ENCODE data around the gene OPTC. TPM values are rescaled to one million over a fixed set of nuclear protein-coding genes. Genes with fewer than 3 reads are reported as not detected.
"Not testable (repeated sequence)": the region's sequence is repeated elsewhere in the genome, so short reads cannot be mapped to it uniquely, and the experiment has no call there.

The OPTC gene
- total RNA-seq, 2 donors from 2014 or later = not detected

GRCh38 chr1:203507759-203508158 lies 13.8 kb downstream of the OPTC start:
- DNase-seq (ENCODE audit: low spot score) = no peak
- intact Hi-C loops (cut with DNase I) = loop anchor here (5.0 to 10.0 kb wide), 4 partner anchors 50 to 195 kb away; partner anchors contain the start of gene ATP2B4 (in 2 of the 2)

DNA sequence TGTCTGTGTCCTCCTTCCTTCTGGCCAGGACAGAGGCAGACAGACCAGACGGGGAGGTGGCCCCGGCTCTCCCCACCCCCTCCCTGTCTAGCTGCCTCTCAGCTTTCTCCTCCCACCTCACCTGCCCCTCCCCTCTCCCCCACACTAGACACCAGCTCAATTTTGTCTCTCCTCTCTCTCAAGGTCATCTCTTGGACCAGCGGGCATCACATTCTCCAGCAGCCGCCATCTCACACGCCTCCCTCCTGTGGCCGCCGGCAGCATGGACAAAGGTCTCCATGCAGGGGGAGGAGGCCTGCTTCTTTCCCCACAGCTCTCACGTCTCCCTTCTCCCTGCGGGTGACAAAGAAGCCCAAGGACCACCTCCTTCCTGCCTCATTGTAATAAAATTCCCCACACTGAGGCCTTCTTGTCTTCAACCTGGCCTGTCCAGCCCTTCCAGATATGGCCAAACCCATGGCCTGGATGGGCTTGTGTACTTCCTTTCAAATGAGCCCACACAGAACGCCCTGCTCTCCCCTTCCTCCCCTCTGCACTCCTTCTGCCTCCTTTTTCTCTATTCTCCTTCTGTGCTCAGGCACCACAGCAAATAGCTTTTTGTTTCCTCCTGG lies 14.6 kb downstream of the OPTC start:
- DNase-seq (ENCODE audit: low spot score) = no peak

DNA sequence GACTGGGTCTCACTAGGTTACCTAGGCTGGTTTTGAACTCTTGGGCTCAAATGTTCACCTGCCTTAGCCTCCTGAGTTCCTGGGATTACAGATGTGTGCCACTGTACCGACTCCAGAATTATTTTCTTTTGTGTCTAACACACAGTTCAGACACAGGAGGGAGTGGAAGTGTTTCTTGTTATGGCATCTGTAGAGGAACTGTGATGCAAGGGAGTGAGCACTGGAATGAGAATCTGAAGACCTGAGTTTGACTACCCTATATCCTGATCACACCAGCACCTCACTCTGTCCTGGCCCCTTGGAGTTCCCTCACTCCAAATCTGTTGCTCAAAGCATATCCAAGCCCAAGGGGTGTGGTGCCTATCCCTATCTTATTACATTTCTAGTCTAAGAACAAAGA lies 15.2 kb downstream of the OPTC start:
- DNase-seq (ENCODE audit: low spot score) = no peak
- intact Hi-C loops (cut with DNase I) = loop anchor here (5.0 to 10.0 kb wide), 4 partner anchors 48 to 193 kb away; partner anchors contain the start of gene ATP2B4 (in 2 of the 2)

More for the DNA sequence above, 14.6 kb downstream of the OPTC start:
- intact Hi-C loops (cut with DNase I) = loop anchor here (5.0 to 10.0 kb wide), 4 partner anchors 49 to 194 kb away; partner anchors contain the start of gene ATP2B4 (in 2 of the 2)

DNA sequence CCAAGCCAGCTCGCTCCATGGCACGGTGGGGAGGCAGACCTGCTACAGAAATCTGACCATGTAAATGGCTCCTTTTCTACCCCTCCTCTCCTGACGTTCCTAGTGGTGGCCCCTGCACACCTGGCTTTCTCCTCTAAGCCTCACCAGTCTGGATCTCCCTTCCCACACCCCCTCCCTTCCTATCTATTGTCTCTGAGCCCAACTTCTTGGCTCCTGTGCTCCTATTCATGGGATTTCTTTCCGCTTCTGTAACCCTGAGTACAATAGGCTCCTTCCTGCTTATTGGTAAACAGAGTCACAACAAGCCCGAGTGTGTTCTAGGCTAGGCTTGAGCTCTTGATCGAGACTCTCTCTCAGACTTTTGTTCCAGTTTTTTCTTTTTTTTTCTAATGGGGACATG lies 17.6 kb downstream of the OPTC start:
- intact Hi-C loops (cut with DNase I) = no loop called here
- no peak for DNase-seq (ENCODE audit: low spot score)

DNA sequence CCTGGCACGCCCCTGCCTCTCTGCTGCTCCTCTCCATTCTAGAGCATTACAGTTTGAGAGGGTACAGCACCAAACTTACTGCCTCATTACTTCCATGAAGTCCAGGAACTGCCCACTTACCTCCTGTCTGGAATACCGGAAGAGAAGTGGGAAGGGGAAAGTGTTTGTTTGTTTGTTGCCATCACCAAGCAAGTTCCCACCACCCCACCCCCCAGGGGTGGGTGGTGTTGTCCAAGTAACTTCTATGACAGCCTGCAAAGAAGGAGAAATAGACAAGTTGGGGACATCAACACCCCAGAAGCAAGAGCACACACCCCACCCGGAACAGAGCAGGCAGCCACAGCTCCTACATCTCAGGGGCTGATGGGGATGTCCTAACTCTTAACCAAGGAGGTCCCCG lies 18.0 kb downstream of the OPTC start:
- intact Hi-C loops (cut with DNase I) = no loop called here
- peak; percentile 32 for DNase-seq (ENCODE audit: low spot score)

DNA sequence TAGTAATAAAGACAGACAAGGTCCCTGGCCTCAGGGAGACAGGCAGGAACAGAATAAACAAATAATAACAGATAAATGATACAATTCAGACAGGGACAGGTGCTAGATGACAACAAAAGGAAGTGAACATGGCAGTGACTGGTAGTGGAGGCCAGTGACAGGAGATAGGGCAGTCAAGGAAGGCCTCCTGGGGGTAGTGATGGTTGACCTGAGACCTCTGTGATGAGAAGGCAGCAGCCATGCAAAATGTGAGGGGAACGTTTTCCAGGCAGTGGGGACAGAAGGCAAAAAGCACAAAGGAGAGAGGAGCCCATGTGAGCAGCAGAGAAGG lies 18.5 kb downstream of the OPTC start:
- no peak for DNase-seq (ENCODE audit: low spot score)
- intact Hi-C loops (cut with DNase I) = no loop called here

GRCh38 chr1:203512848-203513584 lies 19.1 kb downstream of the OPTC start:
- intact Hi-C loops (cut with DNase I) = no loop called here
- no peak for DNase-seq (ENCODE audit: low spot score)

DNA sequence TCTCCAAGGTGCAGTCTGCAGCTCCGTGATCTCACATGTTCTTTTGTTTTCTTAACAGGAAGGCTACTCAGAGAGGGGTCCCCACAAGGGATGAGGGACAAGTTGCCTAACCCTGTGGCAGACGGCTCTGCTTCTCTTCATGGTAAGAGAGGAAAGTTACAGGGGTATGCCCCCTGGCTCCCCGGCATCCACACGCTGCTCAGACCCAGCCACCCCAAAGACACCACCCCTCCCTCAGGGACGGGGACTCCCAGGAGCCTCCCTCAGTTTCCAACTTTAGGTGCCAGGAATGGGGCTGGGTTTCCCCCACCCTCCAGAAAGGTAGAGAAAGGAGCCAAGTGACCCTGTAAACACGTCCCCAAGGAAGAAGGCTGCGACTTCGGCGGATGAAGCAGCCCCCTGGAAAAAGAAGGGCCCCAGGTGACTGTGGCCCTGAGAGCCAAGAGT lies 19.7 kb downstream of the OPTC start:
- DNase-seq (ENCODE audit: low spot score) = no peak
- intact Hi-C loops (cut with DNase I) = no loop called here

DNA sequence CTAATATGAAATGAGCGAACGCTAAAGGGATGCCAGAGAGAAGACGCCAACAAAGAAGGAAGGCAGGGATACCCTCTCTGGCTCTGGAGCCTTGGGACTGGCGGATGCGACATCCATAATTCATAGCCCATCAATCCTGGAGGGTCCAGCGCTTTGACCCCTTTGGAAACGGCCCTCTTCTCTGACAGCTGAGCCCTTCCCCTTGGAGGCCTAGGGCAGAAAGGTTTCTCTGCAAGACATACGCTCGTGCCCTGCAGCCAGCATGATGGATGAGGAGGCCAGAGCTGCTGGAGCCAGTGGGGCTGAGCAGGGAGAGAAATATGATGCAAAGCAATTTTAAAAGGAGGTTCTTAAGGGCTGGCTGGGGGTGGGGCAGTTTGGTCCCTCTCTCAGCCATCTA lies 22.2 kb downstream of the OPTC start:
- DNase-seq (ENCODE audit: low spot score) = no peak
- intact Hi-C loops (cut with DNase I) = no loop called here

- DNase-seq (ENCODE audit: low spot score) = no peak
- intact Hi-C loops (cut with DNase I) = no loop called here
Observed at GRCh38 chr1:203516906-203517305, 23.0 kb downstream of the OPTC start.

- no peak for DNase-seq (ENCODE audit: low spot score)
- intact Hi-C loops (cut with DNase I) = no loop called here
Observed at GRCh38 chr1:203517426-203518110, 23.6 kb downstream of the OPTC start.

GRCh38 chr1:203518139-203518538 lies 24.2 kb downstream of the OPTC start:
- DNase-seq (ENCODE audit: low spot score); intact Hi-C loops (cut with DNase I): not testable (repeated sequence)

GRCh38 chr1:203518541-203518940 lies 24.6 kb downstream of the OPTC start:
- intact Hi-C loops (cut with DNase I) = no loop called here
- peak; percentile 59 for DNase-seq (ENCODE audit: low spot score)

DNA sequence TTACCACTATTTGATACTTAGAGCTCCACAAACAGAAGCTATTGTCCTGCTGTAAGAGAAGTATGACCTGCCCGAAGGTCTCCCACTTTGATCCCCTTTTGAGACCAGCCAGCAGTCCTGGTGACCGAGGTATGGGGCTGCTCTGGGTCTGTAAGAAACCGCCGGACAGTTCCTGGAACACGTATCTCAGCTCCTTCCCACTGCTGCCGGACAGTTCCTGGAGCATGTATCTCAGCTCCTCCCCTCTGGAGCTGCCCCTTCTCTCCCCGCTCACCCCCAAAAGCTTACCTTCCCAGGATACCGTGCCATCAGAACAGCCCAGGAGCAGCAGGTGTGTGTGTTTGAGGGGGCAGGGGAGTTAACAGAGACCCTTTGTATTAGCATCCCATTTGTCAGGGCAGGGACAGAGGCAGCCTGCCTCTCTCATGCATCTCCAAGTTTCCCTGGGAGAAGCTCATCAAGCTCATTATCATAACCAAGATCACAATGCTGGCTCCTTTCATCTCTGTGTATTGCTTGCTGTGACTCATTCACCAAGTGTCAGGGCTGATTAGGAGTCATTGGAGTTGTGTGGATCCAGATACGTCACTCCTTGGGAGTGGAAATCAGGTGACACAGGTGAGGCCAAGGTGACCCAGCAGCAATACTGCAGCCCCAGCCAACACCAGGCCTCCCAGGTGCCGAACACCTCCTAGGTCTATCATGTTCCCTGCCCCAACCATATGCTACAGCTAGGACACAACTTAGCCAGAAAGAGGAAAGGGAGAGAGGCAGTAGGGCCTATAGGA lies 25.3 kb downstream of the OPTC start:
- peak; percentile 16 for DNase-seq (ENCODE audit: low spot score)
- intact Hi-C loops (cut with DNase I) = loop anchor here in 1 of 2 donors (1.0 kb wide), 1 partner anchor 29 kb away; no protein-coding TSS in a partner anchor

DNA sequence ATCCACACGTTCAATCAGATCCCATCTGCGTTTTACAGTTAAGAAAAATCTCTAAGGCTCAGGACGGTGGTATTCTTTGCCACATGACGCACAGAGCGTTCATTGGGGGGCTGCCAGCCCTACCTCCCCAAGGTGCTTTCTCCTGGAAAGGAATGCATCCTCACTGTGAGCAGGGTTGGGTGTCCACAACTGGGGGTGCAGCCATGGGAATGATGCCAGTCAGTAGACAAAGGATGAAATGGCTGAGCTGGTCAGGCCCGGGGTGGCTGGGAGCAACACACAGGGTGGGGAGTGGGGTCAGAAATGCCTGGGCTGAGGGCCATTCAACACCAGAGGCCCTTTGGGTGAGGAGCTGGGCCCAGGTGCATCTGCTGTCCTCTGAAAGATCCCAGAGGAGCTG lies 25.9 kb downstream of the OPTC start:
- intact Hi-C loops (cut with DNase I) = loop anchor here in 1 of 2 donors (1.0 kb wide), 1 partner anchor 28 kb away; no protein-coding TSS in a partner anchor
- DNase-seq (ENCODE audit: low spot score) = no peak

GRCh38 chr1:203520315-203520714 lies 26.4 kb downstream of the OPTC start:
- intact Hi-C loops (cut with DNase I) = no loop called here

DNA sequence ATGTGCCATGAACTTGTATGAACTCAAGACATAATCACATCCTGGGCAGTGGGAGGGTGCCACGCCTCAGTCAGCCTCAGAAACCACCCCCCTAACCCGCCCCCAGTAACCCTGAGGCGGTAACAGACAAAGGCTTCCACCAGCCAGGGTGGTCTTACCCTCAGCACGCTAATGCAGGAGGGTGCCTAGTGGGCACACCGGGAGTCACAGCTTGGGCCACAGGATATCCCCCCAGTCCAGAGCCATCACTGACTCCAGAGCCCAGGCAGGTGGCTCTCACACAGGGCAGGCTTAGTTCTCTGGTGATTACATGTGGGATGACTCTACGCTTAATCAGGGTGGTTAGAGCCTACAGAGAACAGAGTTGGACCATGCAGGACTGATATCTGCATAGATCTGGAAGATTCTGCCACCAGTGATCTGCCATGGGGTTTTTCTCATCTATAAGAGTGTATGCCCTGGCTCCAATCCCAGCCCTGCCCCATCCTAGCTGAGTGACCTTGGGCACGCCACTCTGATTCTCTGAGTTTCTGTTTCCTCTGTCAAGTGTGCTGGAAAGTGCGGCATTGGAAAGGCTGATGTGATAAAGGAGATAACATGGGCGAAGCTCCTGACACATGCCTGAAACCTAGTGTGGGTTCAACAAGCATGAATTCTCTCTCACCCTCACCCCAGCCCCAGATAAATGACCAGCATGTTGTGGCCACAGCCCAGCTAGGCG lies 27.3 kb downstream of the OPTC start:
- intact Hi-C loops (cut with DNase I) = no loop called here
- no peak for DNase-seq (ENCODE audit: low spot score)

More at GRCh38 chr1:203520315-203520714, 26.4 kb downstream of the OPTC start:
- DNase-seq (ENCODE audit: low spot score) = no peak

- DNase-seq (ENCODE audit: low spot score) = no peak
- intact Hi-C loops (cut with DNase I) = no loop called here
Observed at GRCh38 chr1:203521812-203522211, 27.9 kb downstream of the OPTC start.

DNA sequence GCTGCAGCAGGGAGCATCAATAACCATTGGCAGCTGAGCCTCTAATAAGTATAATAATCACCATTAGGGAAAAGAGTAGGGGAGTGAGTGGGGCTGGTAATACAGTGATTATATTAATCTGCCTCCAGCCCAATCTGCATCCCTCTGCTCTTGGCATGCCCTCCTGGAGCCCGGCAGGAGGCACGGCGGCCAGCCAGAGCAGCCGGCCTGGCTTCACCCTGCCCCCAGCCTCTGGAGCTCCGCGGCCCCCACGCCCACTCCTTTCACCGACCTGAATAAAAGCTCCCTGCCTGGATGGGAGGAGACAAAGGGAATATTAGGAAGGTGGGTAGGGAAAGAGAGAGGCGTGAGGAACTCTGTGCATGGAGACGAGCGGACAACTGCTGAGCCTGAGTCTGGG lies 28.3 kb downstream of the OPTC start:
- intact Hi-C loops (cut with DNase I) = no loop called here

More for the DNA sequence above, 28.3 kb downstream of the OPTC start:
- DNase-seq (ENCODE audit: low spot score) = no peak

Data from posterior vena cava (tissue), 2 donors.